HL-60/S4 (cell line): ENCODE results near the gene ERV3-1.
"Not testable (repeated sequence)": the region's sequence is repeated elsewhere in the genome, so short reads cannot be mapped to it uniquely, and the experiment has no call there.

Source experiments
- in situ Hi-C: fragments of 300-500 bp; cut with MboI; formaldehyde crosslinking; loops from 2 replicates; pipeline ENCODE4 v1.14.3; 2022; ENCODE audit warnings: low sequenced_read_pairs

Gene ERV3-1

GRCh38 chr7:64944667-64945502 lies 61.6 kb downstream of the ERV3-1 start:
- in situ Hi-C loops: not testable (repeated sequence)
